ENCODE results near the gene HEXA.

Gene HEXA

GRCh38 chr15:72375501-72375845, 341 bp downstream of the HEXA start:
- peak; percentile 19 for DNase-seq (ENCODE audit: low spot score)

GRCh38 chr15:72372361-72372760, 3.5 kb downstream of the HEXA start:
- no peak for DNase-seq (ENCODE audit: low spot score)

DNA sequence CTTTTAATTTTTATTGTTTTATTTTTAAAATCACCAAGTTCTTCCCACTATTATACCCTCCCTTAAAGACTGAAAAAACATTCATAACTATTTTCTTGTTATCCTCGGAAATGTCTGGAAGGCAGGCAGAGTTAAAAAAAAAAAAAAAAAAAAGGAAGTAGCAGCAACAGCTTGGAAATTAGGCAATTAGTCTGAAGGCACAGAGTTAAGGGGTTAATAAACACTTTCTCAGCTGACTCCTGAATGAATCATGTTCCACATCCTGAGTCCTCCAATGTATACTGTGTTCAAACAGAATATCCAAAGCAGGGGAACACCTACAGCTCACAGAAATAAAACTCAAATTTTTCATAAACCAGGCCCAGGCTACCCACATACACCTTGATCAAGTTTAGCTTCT, 5.8 kb downstream of the HEXA start:
- DNase-seq (ENCODE audit: low spot score), result no peak

DNA sequence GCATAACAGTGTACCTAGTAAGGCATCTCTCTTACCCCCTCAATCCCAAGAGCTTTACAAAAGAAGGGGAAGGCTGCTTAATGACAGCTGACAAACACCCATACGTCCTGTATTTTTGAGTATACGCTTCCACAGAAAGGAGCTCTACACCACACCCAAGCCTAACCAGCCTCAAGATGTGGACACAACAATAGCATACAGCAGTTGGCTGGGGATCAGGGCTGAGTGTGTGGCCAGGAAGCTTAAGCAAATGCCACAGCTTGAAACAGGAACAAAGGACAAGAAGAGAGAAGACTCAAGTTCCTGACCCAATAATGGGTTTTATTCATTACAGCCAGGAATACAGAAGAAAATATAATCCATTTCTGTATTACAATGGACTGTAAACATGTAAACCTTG, 6.9 kb downstream of the HEXA start:
- DNase-seq (ENCODE audit: low spot score), result no peak

- DNase-seq (ENCODE audit: low spot score), result no peak
Measured at GRCh38 chr15:72368325-72368724, 7.5 kb downstream of the HEXA start.

DNA sequence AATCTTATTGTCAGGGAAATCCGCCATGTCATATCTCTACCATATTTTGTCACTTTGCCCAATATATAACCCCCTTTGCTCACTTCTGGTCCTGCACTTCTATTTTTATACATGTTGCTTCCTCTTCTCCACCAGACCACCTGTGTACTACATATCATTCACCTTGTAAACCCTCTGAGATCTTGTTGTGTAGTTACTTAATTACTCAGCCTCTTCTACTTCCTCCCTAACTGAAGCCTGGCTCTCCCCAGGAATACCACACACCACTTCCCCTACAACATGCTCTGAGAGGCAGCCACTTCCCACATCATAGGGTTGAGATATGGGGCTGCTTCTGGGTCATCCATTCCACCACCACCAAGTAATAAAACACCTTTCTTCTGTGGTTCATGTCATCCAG, 10.0 kb downstream of the HEXA start:
- no peak for DNase-seq (ENCODE audit: low spot score)

GRCh38 chr15:72361176-72361575, 14.6 kb downstream of the HEXA start:
- no peak for DNase-seq (ENCODE audit: low spot score)

- peak; percentile 86 for DNase-seq (ENCODE audit: low spot score)
Measured at GRCh38 chr15:72358650-72359171, 17.1 kb downstream of the HEXA start.

DNA sequence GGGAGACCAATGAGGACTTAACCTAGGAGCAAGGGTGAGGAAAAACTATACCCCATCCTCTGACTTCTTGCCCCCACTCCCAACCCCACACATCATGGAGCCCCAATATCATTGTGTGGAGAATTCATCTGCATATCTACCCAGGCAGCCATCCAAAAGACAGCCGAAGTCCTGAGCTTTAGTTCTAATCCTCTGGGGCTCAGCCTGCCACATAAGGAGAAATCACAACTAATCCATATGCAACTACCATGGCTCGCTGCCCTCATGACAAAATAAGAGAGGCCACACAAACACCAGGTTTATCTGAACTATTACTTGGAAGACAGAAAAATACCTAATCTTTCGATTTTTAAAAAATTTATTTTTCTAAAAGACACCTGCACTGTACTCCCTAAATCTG, 17.7 kb downstream of the HEXA start:
- DNase-seq (ENCODE audit: low spot score), result no peak

DNA sequence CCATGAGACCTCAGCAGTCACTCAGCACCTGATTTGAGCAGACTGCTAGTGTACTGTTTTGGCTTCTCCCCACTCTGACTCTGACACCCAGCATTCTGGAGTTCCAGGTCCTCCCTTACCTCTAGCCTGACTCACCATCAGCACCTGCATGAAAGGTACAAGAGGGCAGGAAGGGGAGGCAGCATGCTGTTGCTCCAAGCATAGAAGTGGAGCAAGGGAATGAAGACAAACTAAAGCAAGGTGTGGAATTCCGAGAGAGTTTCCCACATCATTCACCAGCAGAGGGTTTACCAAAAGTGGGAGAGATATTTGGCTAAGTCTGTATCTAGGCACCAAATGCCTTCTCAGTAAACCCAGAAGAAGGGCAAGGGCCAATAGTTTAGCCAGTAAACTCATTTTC, 21.3 kb downstream of the HEXA start:
- DNase-seq (ENCODE audit: low spot score), result no peak

DNA sequence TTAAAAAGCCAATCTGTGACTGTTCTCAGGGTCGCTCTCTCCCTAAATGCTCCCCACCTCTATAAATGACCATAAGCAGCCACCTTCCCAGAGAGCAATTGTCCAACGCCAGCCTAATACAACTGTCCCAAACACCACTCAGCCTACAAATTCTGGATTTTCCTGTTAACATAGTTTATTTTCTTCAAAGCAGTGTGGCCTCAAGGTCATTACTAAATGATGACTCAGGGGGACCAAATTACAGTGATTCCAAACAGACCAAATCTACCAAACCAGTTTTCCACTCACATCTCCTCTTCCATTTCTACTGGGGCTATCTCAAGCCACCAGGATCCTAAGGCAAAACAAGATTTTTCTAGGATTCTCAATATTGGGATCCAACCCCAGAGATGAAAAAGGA, 22.5 kb downstream of the HEXA start:
- peak; percentile 37 for DNase-seq (ENCODE audit: low spot score)

DNA sequence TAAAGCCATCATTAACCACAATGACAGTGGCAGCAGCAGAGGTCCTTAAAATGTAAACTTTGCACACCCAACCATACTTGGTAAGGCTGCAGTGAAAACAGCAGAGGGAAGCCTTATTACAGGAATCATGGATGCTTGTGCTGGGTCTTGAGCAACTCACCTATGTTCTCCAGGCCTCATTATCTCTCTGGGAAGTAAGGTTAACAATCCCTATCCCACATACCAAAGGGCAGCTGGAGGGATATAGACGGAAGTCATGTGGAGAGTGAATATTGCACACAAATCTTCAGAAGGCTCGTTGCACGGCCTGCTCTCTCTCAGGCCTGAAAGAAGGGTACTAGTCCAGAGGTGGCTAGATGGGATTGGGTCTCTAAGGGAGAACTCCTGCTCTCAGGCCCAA, 30.0 kb downstream of the HEXA start:
- no peak for DNase-seq (ENCODE audit: low spot score)

GRCh38 chr15:72345280-72345679, 30.5 kb downstream of the HEXA start:
- DNase-seq (ENCODE audit: low spot score), result no peak

DNA sequence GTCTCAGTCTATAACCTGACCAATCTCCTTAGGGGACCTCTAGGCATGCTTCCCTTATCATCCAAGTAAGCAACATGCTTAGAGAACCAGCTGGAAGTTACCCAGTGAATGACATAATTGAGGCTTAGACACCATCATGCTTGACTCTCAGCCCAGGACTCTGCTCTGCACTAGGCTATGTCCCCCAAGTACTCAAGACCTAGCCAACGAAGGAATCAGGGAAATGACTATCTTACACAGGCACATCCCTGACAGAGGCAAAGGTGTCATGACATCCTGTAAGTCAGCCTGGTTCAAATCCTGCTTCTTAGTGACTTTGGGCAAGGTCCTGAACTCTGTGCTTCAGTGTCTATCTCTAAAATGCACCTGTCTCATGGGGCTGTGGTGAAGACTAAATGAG, 31.2 kb downstream of the HEXA start:
- no peak for DNase-seq (ENCODE audit: low spot score)

GRCh38 chr15:72342385-72342784, 33.4 kb downstream of the HEXA start:
- no peak for DNase-seq (ENCODE audit: low spot score)

GRCh38 chr15:72341361-72341760, 34.5 kb downstream of the HEXA start:
- DNase-seq (ENCODE audit: low spot score), result no peak

- no peak for DNase-seq (ENCODE audit: low spot score)
Measured at GRCh38 chr15:72340366-72340765, 35.4 kb downstream of the HEXA start.

DNA sequence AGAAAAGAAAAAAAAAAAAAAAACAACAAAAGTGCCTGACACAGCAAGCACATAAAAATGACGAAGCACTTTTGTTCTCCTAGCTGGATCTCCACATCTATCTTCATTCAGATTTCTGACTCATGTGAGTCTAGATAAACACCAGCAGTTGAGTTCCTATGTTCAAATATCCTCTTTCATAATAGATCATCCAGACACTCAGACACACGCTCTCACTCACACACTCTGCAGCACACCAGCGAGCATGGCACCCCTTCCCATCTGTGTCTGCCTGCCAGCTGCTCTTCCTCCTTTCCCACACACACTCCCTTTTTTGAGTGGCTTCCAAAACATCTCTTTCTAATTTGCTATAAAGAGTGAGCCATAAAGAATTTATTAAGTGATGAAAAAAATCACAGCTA, 36.0 kb downstream of the HEXA start:
- peak; percentile 70 for DNase-seq (ENCODE audit: low spot score)

- peak; percentile 49 for DNase-seq (ENCODE audit: low spot score)
Measured at GRCh38 chr15:72338617-72339321, 37.0 kb downstream of the HEXA start.

GRCh38 chr15:72338148-72338547, 37.7 kb downstream of the HEXA start:
- no peak for DNase-seq (ENCODE audit: low spot score)

DNA sequence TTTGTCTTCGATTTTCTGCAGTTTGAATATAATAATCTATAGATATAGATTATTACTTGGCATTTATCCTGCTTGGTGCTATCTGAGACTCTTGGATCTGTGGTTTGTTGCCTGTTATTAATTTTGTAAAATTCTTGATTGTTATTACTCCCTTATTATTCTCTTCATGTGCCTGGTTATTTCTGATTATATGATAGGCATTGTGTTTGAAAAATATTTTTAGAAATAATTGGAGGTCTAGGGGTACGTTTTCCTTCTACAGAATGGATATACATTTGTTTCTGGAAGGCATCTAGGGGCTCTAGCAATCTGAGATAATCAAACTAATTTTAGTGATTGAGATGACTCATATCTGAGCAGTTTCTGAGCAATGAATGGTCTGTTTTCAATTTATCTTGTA, 41.0 kb downstream of the HEXA start:
- no peak for DNase-seq (ENCODE audit: low spot score)

DNA sequence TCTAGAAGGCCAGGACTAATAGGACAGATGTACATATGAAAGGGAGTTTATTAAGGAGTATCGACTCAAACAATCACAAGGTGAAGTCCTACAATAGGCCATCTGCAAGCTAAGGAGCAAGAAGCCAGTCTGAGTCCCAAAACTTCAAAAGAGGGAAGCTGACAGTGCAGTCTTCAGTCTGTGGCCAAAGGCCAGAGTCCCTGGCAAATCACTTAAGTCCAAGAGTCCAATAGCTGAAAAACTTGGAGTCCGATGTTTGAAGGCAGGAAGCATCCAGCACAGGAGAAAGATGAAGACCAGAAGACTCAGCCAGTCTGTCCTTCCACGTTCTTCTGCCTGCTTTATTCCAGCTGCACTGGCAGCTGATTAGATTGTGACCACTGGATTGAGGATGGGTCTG, 44.8 kb downstream of the HEXA start:
- DNase-seq (ENCODE audit: low spot score), result no peak

- DNase-seq (ENCODE audit: low spot score), result no peak
Measured at GRCh38 chr15:72323752-72324151, 52.1 kb downstream of the HEXA start.

- peak; percentile 84 for DNase-seq (ENCODE audit: low spot score)
Measured at GRCh38 chr15:72319985-72320671, 55.7 kb downstream of the HEXA start, which contains the start of gene CELF6. CELF6 (minus strand) TSS chr15:72320157; CDS start chr15:72319874, 283 bp downstream.

All from AG08395 (cell line).